Activated CD4-positive, alpha-beta T cell treated with anti-CD3 and anti-CD28 coated beads, Interleukin-10, Interleukin-2, amounts not matched to agents 100 ng/mL and 50 ng/mL, durations not matched to agents 16 hours and 8 hours (primary cell): ENCODE results near the gene BBS4.
A peak's percentile ranks its signal among the peaks of the same experiment; 100 is the strongest.

ENCODE experiments used
- DNase-seq: peaks from one replicate; pipeline ENCODE4 v3.0.0-alpha.2; 2020

The BBS4 gene

GRCh38 chr15:72766780-72767179, 80.8 kb downstream of the BBS4 start:
- DNase-seq, result no peak

GRCh38 chr15:72770673-72771328, 84.8 kb downstream of the BBS4 start:
- DNase-seq, result peak; percentile 65

- no peak for DNase-seq
Measured at GRCh38 chr15:72771329-72771725, 85.3 kb downstream of the BBS4 start.

GRCh38 chr15:72774696-72775383, 88.8 kb downstream of the BBS4 start:
- DNase-seq, result no peak

- DNase-seq, result no peak
Measured at GRCh38 chr15:72778796-72779195, 92.8 kb downstream of the BBS4 start.

GRCh38 chr15:72781631-72782030, 95.6 kb downstream of the BBS4 start:
- DNase-seq, result no peak

GRCh38 chr15:72782274-72783003, 96.4 kb downstream of the BBS4 start:
- peak; percentile 30 for DNase-seq

- peak; percentile 69 for DNase-seq
Measured at GRCh38 chr15:72783004-72783639, 97.1 kb downstream of the BBS4 start.

GRCh38 chr15:72783640-72784455, 97.8 kb downstream of the BBS4 start, which contains the start of gene ADPGK:
TSS of gene ADPGK (minus strand) at chr15:72783758. CDS start at chr15:72783691, 67 bp downstream.
- peak; percentile 95 for DNase-seq

- no peak for DNase-seq
Measured at GRCh38 chr15:72784456-72784876, 98.5 kb downstream of the BBS4 start.

GRCh38 chr15:72785432-72785831, 99.4 kb downstream of the BBS4 start:
- DNase-seq, result peak; percentile 86

- no peak for DNase-seq
Measured at GRCh38 chr15:72785841-72786240, 99.8 kb downstream of the BBS4 start.

- no peak for DNase-seq
Measured at GRCh38 chr15:72786242-72786641, 100.2 kb downstream of the BBS4 start.

- peak; percentile 73 for DNase-seq
Measured at GRCh38 chr15:72786676-72787345, 100.8 kb downstream of the BBS4 start.

- DNase-seq, result no peak
Measured at GRCh38 chr15:72787526-72787925, 101.5 kb downstream of the BBS4 start.
